ENCODE results near the gene GSE1.

The GSE1 gene

GRCh38 chr16:85573045-85573695, 40.0 kb upstream of the GSE1 start:
- no peak for DNase-seq
- in situ Hi-C loops (cut with MboI; ENCODE audit: low pct_unique_long_range_greater_than_20kb, low sequenced_read_pairs) = no loop called here

- in situ Hi-C loops (cut with MboI; ENCODE audit: low pct_unique_long_range_greater_than_20kb, low sequenced_read_pairs) = no loop called here
- peak; percentile 62 for DNase-seq
Measured at GRCh38 chr16:85573696-85574641, 39.2 kb upstream of the GSE1 start.

- no peak for DNase-seq
- in situ Hi-C loops (cut with MboI; ENCODE audit: low pct_unique_long_range_greater_than_20kb, low sequenced_read_pairs) = no loop called here
Measured at GRCh38 chr16:85574672-85575475, 38.2 kb upstream of the GSE1 start.

- no peak for DNase-seq
- in situ Hi-C loops (cut with MboI; ENCODE audit: low pct_unique_long_range_greater_than_20kb, low sequenced_read_pairs) = no loop called here
Measured at GRCh38 chr16:85575920-85576319, 37.2 kb upstream of the GSE1 start.

- in situ Hi-C loops (cut with MboI; ENCODE audit: low pct_unique_long_range_greater_than_20kb, low sequenced_read_pairs) = no loop called here
- no peak for DNase-seq
Measured at GRCh38 chr16:85576944-85577343, 36.2 kb upstream of the GSE1 start.

GRCh38 chr16:85577899-85578598, 35.1 kb upstream of the GSE1 start:
- in situ Hi-C loops (cut with MboI; ENCODE audit: low pct_unique_long_range_greater_than_20kb, low sequenced_read_pairs) = no loop called here
- DNase-seq = no peak

GRCh38 chr16:85578599-85578948, 34.5 kb upstream of the GSE1 start:
- no peak for DNase-seq
- in situ Hi-C loops (cut with MboI; ENCODE audit: low pct_unique_long_range_greater_than_20kb, low sequenced_read_pairs) = no loop called here

GRCh38 chr16:85579191-85579590, 33.9 kb upstream of the GSE1 start:
- in situ Hi-C loops (cut with MboI; ENCODE audit: low pct_unique_long_range_greater_than_20kb, low sequenced_read_pairs) = no loop called here

GRCh38 chr16:85579923-85580580, 33.1 kb upstream of the GSE1 start:
- in situ Hi-C loops (cut with MboI; ENCODE audit: low pct_unique_long_range_greater_than_20kb, low sequenced_read_pairs) = no loop called here
- no peak for DNase-seq

More at GRCh38 chr16:85579191-85579590, 33.9 kb upstream of the GSE1 start:
- DNase-seq = no peak

GRCh38 chr16:85580684-85581083, 32.4 kb upstream of the GSE1 start:
- in situ Hi-C loops (cut with MboI; ENCODE audit: low pct_unique_long_range_greater_than_20kb, low sequenced_read_pairs) = no loop called here
- DNase-seq = no peak

- in situ Hi-C loops (cut with MboI; ENCODE audit: low pct_unique_long_range_greater_than_20kb, low sequenced_read_pairs) = no loop called here
- no peak for DNase-seq
Measured at GRCh38 chr16:85582229-85582991, 30.7 kb upstream of the GSE1 start.

- DNase-seq = no peak
- in situ Hi-C loops (cut with MboI; ENCODE audit: low pct_unique_long_range_greater_than_20kb, low sequenced_read_pairs) = no loop called here
Measured at GRCh38 chr16:85583491-85584181, 29.5 kb upstream of the GSE1 start.

- no peak for DNase-seq
Measured at GRCh38 chr16:85584267-85584666, 28.9 kb upstream of the GSE1 start.

GRCh38 chr16:85584819-85585282, 28.3 kb upstream of the GSE1 start:
- no peak for DNase-seq
- in situ Hi-C loops (cut with MboI; ENCODE audit: low pct_unique_long_range_greater_than_20kb, low sequenced_read_pairs) = no loop called here

More at GRCh38 chr16:85584267-85584666, 28.9 kb upstream of the GSE1 start:
- in situ Hi-C loops (cut with MboI; ENCODE audit: low pct_unique_long_range_greater_than_20kb, low sequenced_read_pairs) = no loop called here

- in situ Hi-C loops (cut with MboI; ENCODE audit: low pct_unique_long_range_greater_than_20kb, low sequenced_read_pairs) = no loop called here
- no peak for DNase-seq
Measured at GRCh38 chr16:85585711-85586110, 27.4 kb upstream of the GSE1 start.

GRCh38 chr16:85586380-85587104, 26.6 kb upstream of the GSE1 start:
- in situ Hi-C loops (cut with MboI; ENCODE audit: low pct_unique_long_range_greater_than_20kb, low sequenced_read_pairs) = no loop called here
- DNase-seq = no peak
